Endothelial cell of umbilical vein (primary cell): ENCODE results near the gene TICRR. TPM values are rescaled to one million over a fixed set of nuclear protein-coding genes. Genes with fewer than 3 reads are reported as not detected.

ENCODE experiments used
- BruUV-seq: library from RNA; stranded (reverse); fragments of 400-500 nt; replicated peaks from 2 replicates; lab custom pipeline; 2021; lab: Mats Ljungman, UMichigan
- CTCF ChIA-PET: fragments of 300-600, 350-600 bp; sonication (Branson Sonifier 250); formaldehyde crosslinking; loops from one replicate; lab custom pipeline; 2021; ENCODE audit warnings: antibody characterized with exemption, inconsistent platforms; lab: Charles Lee
- POLR2A ChIA-PET: fragments of 300-600, 350-600 bp; sonication (Branson Sonifier 250); formaldehyde crosslinking; loops from one replicate; lab custom pipeline; 2021; ENCODE audit warnings: antibody characterized with exemption, inconsistent platforms; lab: Charles Lee
- DNase-seq: peaks from one replicate; pipeline ENCODE4 v3.0.0-alpha.2; 2011; ENCODE audit warnings: low read depth, low spot score
- FAIRE-seq: peaks from 2 replicates; lab custom pipeline; 2011; peaks lifted over from hg19 to GRCh38; lab: Jason Lieb, UNC
- H2AFZ ChIP-seq: 2 replicates; pipeline ENCODE4 v1.6.0; 2012; ENCODE audit warnings: low read depth, low read length, control low read depth, inconsistent platforms
- H3K27ac ChIP-seq: 2 replicates; pipeline ENCODE4 v1.5.1; 2011; ENCODE audit warnings: low read depth, mild to moderate bottlenecking, control low read depth, low read length, moderate library complexity; ENCODE audit not compliant: insufficient read depth
- H3K27me3 ChIP-seq, 2 experiments: 2 replicates each; pipeline versions ENCODE4 v1.6.0 to v1.6.1; 2011; ENCODE audit warnings: low read length in 2 of 2, mixed read lengths in 1 of 2; ENCODE audit not compliant: control insufficient read depth in 2 of 2, insufficient read depth in 2 of 2
- H3K36me3 ChIP-seq, 2 experiments: 2 replicates in 1 of 2; 3 replicates in 1 of 2; pipeline ENCODE4 v1.5.1; 2011; ENCODE audit warnings: low read length in 2 of 2, mild to moderate bottlenecking in 1 of 2, moderate library complexity in 1 of 2; ENCODE audit not compliant: control insufficient read depth in 2 of 2, insufficient read depth in 2 of 2; ENCODE audit errors: extremely low read depth in 1 of 2
- H3K4me1 ChIP-seq: 3 replicates; pipeline ENCODE4 v1.5.1; 2011; ENCODE audit warnings: mild to moderate bottlenecking, low read length; ENCODE audit not compliant: control insufficient read depth, insufficient read depth; ENCODE audit errors: extremely low read depth
- H3K4me2 ChIP-seq: 2 replicates; pipeline ENCODE4 v1.6.1; 2011; ENCODE audit warnings: low read length, control low read depth, mixed read lengths; ENCODE audit not compliant: insufficient read depth
- H3K4me3 ChIP-seq, 3 experiments: fragments of 200-600 bp in 1 of 3; sonication (generic), shearing (Covaris generic) in 1 of 3; replicated peaks in 1 of 3; 2 replicates each; pipeline ENCODE4 v1.5.1; 2011 to 2016; ENCODE audit warnings: control low read depth in 3 of 3, low read length in 3 of 3, mild to moderate bottlenecking in 2 of 3, inconsistent platforms in 1 of 3, low read depth in 1 of 3, moderate library complexity in 1 of 3; ENCODE audit not compliant: insufficient read depth in 1 of 3
- H3K79me2 ChIP-seq: 2 replicates; pipeline ENCODE4 v1.6.0; 2012; ENCODE audit warnings: low read length, inconsistent platforms; ENCODE audit not compliant: control insufficient read depth, insufficient read depth
- H3K9ac ChIP-seq: replicated peaks from 2 replicates; pipeline ENCODE3; 2011; ENCODE audit warnings: low read length, control low read depth; ENCODE audit not compliant: insufficient read depth; ENCODE audit errors: extremely low read depth
- H3K9me1 ChIP-seq: replicated peaks from 3 replicates; pipeline ENCODE4 v1.6.0; 2011; ENCODE audit warnings: mild to moderate bottlenecking, low read length; ENCODE audit not compliant: control insufficient read depth, insufficient read depth; ENCODE audit errors: extremely low read depth
- H3K9me3 ChIP-seq: replicated peaks from 2 replicates; pipeline ENCODE4 v1.5.1; 2012; ENCODE audit warnings: low read length, inconsistent platforms; ENCODE audit not compliant: control insufficient read depth, insufficient read depth
- H4K20me1 ChIP-seq: replicated peaks from 2 replicates; pipeline ENCODE3; 2011; ENCODE audit warnings: mild to moderate bottlenecking, low read length; ENCODE audit not compliant: control insufficient read depth, insufficient read depth; ENCODE audit errors: extremely low read depth
- EZH2 ChIP-seq: IDR thresholded peaks from 2 replicates; pipeline ENCODE4 v1.6.1; 2012; ENCODE audit warnings: borderline replicate concordance, low read depth, mild to moderate bottlenecking, moderate library complexity, low read length, inconsistent platforms; ENCODE audit not compliant: severe bottlenecking
- FOS ChIP-seq: IDR thresholded peaks from 2 replicates; pipeline ENCODE4 v1.6.1; 2011; ENCODE audit warnings: mild to moderate bottlenecking, low read length, moderate library complexity, borderline replicate concordance; ENCODE audit not compliant: insufficient read depth
- GATA2 ChIP-seq: IDR thresholded peaks from 2 replicates; pipeline ENCODE4 v1.7.0; 2011; ENCODE audit warnings: low read depth, mild to moderate bottlenecking, moderate library complexity, mixed read lengths, low read length; ENCODE audit not compliant: insufficient read length, insufficient read depth
- JUN ChIP-seq: IDR thresholded peaks from 2 replicates; pipeline ENCODE4 v1.6.1; 2011; ENCODE audit warnings: borderline replicate concordance, low read depth; ENCODE audit not compliant: insufficient read length, insufficient read depth
- MAX ChIP-seq: IDR thresholded peaks from 2 replicates; pipeline ENCODE4 v1.6.1; 2011; ENCODE audit not compliant: insufficient read depth, insufficient read length
- MYC ChIP-seq: IDR thresholded peaks from one replicate; pipeline ENCODE4 v1.6.1; 2011; ENCODE audit warnings: mild to moderate bottlenecking, low read depth, low read length
- POLR2A ChIP-seq: IDR thresholded peaks from 2 replicates; pipeline ENCODE4 v1.6.1; 2012; ENCODE audit warnings: low read depth, mild to moderate bottlenecking, control low read depth, low read length
- POLR2AphosphoS5 ChIP-seq: IDR thresholded peaks from 2 replicates; pipeline ENCODE4 v1.6.1; 2012; ENCODE audit warnings: low read depth, mild to moderate bottlenecking, control low read depth, low read length, moderate library complexity; ENCODE audit not compliant: insufficient read depth
- dilution Hi-C: fragments of 300-500 bp; cut with MboI; formaldehyde crosslinking; loops from one replicate; pipeline ENCODE4 v1.15.0; 2019; ENCODE audit warnings: low sequenced_read_pairs; ENCODE audit not compliant: extremely low pct_ligation_motif_present
- intact Hi-C: fragments of 100-400 bp; cut with micrococcal nuclease; formaldehyde crosslinking; loops from one replicate; pipeline ENCODE4 v1.10.0; 2022
- polyA plus RNA-seq, 4 experiments: library from polyadenylated mRNA; depleted of rRNA in 3 of 4; stranded (reverse) in 3 of 4; unstranded in 1 of 4; fragments of >200 nt; gene quantifications; 2 replicates each; pipeline versions ENCODE4 v1.2.1 to v1.2.3, GENCODE V29; 2011 to 2012; ENCODE audit warnings: missing spikeins in 1 of 4
- total RNA-seq: library from RNA; stranded (reverse); gene quantifications from 2 replicates; pipeline ENCODE4 v1.2.3, GENCODE V29; 2021
- TF ChIP-seq, protein P1 (sequence below), 2 donors: IDR thresholded peaks; 1 replicate in 1 of 2; 2 replicates in 1 of 2; pipeline ENCODE4 v1.5.1; 2011; ENCODE audit warnings: low read length in 2 of 2, mild to moderate bottlenecking in 2 of 2, moderate library complexity in 2 of 2, control low read depth in 1 of 2, inconsistent platforms in 1 of 2, low read depth in 1 of 2; ENCODE audit not compliant: insufficient read depth in 1 of 2; ENCODE audit errors: extremely low read depth in 1 of 2

The TICRR gene
- total and polyA plus RNA-seq, 2 donors (not counting 3 experiments of a cell fraction or from before 2014, with no cell fraction given): 4.9 to 19.4 TPM

- H2AFZ ChIP-seq: no peak overlapping the region
- H3K4me2 ChIP-seq: no peak overlapping the region
- TF ChIP-seq MYC (no peak), EZH2 (no peak), JUN (no peak), POLR2A (no peak), GATA2 (no peak), MAX (no peak), FOS (no peak), POLR2AphosphoS5 (no peak)
- TF ChIP-seq, protein P1, sequence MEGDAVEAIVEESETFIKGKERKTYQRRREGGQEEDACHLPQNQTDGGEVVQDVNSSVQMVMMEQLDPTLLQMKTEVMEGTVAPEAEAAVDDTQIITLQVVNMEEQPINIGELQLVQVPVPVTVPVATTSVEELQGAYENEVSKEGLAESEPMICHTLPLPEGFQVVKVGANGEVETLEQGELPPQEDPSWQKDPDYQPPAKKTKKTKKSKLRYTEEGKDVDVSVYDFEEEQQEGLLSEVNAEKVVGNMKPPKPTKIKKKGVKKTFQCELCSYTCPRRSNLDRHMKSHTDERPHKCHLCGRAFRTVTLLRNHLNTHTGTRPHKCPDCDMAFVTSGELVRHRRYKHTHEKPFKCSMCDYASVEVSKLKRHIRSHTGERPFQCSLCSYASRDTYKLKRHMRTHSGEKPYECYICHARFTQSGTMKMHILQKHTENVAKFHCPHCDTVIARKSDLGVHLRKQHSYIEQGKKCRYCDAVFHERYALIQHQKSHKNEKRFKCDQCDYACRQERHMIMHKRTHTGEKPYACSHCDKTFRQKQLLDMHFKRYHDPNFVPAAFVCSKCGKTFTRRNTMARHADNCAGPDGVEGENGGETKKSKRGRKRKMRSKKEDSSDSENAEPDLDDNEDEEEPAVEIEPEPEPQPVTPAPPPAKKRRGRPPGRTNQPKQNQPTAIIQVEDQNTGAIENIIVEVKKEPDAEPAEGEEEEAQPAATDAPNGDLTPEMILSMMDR (IDR thresholded peaks at IDR 0.05; ENCODE audit: extremely low read depth in 1 of 2, insufficient read depth in 1 of 2, low read depth in 1 of 2, low read length in 2 of 2): no peak
- no peak overlapping the region for H3K27ac ChIP-seq
- POLR2A ChIA-PET: no interaction called here
- peaks cover 0 to 1% of the 10 kb centered on the region in 2 experiments for H3K27me3 ChIP-seq
- dilution Hi-C loops: no loop called here
- no TSS peak for BruUV-seq
- no peaks in the 10 kb centered on the region for H3K4me1 ChIP-seq
- H3K36me3 ChIP-seq: no peaks in the 10 kb centered on the region
- no peak overlapping the region for H3K4me3 ChIP-seq
- no peaks in the 10 kb centered on the region for H3K79me2 ChIP-seq
- H3K9ac ChIP-seq: no peak overlapping the region
- no peaks in the 10 kb centered on the region for H4K20me1 ChIP-seq
- no peaks in the 10 kb centered on the region for H3K9me3 ChIP-seq
- CTCF ChIA-PET: interaction anchor here (0.7 to 3.6 kb wide), 19 partner anchors 9 to 549 kb away, joined by 3 to 21 read pairs (median 5); no protein-coding TSS in a partner anchor
- DNase-seq (no peak), FAIRE-seq (no peak)
- intact Hi-C loops: loop anchor here (1.0 kb wide), 1 partner anchor 25 kb away; no protein-coding TSS in a partner anchor
- no peaks in the 10 kb centered on the region for H3K9me1 ChIP-seq
Observed at GRCh38 chr15:89672221-89673164, 97.2 kb downstream of the TICRR start.
